ENCODE data around the gene NOXRED1. TPM values are rescaled to one million over a fixed set of nuclear protein-coding genes. Genes with fewer than 3 reads are reported as not detected.

The NOXRED1 gene
- total and polyA plus RNA-seq, 10 of the 15 experiments (the other 5 are each of a cell fraction or from before 2014, with no cell fraction given) = 0.06 to 0.62 (median 0.14) TPM

GRCh38 chr14:77469539-77469938 lies 46.2 kb upstream of the NOXRED1 start:
- ChIA-PET POLR2A (no interaction called here), SMC1A (ENCODE audit: uncharacterized antibody, unreplicated experiment) (interaction anchor here (2.8 kb wide), 1 partner anchor 10 kb away, joined by 12 read pairs; no protein-coding TSS in a partner anchor), CTCF (interaction anchor here (0.6 to 2.8 kb wide), 3 partner anchors 9 to 59 kb away, joined by 3 to 26 read pairs (median 3); no protein-coding TSS in a partner anchor), RAD21 (ENCODE audit: unreplicated experiment) (no interaction called here)
- Histone ChIP-seq H3K4me1 (ENCODE audit: control insufficient read depth, insufficient read depth, low read length) (no peaks in the 10 kb centered on the region), H3K27ac (ENCODE audit: control insufficient read depth, insufficient read depth) (no peak overlapping the region), H3K36me3 (ENCODE audit: control insufficient read depth in 2 of 2, insufficient read depth in 2 of 2, low read length in 1 of 2) (peaks cover 9 to 27% of the 10 kb centered on the region in 2 experiments), H3K4me2 (ENCODE audit: control insufficient read depth, insufficient read depth) (no peak overlapping the region), H4K20me1 (ENCODE audit: control insufficient read depth, insufficient read depth) (no peaks in the 10 kb centered on the region), H2AFZ (ENCODE audit: control insufficient read depth, low read depth, low read length) (no peak overlapping the region), H3K9me3 (replicated peaks; ENCODE audit: control insufficient read depth, insufficient read depth, low read length) (no peaks in the 10 kb centered on the region), H3K79me2 (ENCODE audit: control insufficient read depth, insufficient read depth, low read length) (no peaks in the 10 kb centered on the region), H3K4me3 (no peak overlapping the region), H3K27me3 (replicated peaks in 1 of 2; ENCODE audit: control insufficient read depth in 2 of 2, insufficient read depth in 2 of 2, low read length in 1 of 2) (no peaks in the 10 kb centered on the region), H3K9ac (ENCODE audit: control insufficient read depth, insufficient read depth, low read length) (no peak overlapping the region)
- ATAC-seq = no peak
- no peak for TF ChIP-seq SMARCA5 (IDR thresholded peaks at IDR 0.05)
- TF ChIP-seq BCLAF1 (IDR thresholded peaks at IDR 0.05) = no peak
- no peak for TF ChIP-seq IRF5 (IDR thresholded peaks at IDR 0.05; ENCODE audit: borderline replicate concordance)
- no peak for TF ChIP-seq ZZZ3 (IDR thresholded peaks at IDR 0.05; ENCODE audit: control insufficient read depth, insufficient read length, low read depth)
- no peak for TF ChIP-seq NR2F1 (conservative IDR thresholded peaks at IDR 0.05)
- TF ChIP-seq NFYB (IDR thresholded peaks at IDR 0.05; ENCODE audit: insufficient read depth, low read depth, low read length) = no peak
- no peak for TF ChIP-seq EZH2 (IDR thresholded peaks at IDR 0.05; ENCODE audit: borderline replicate concordance, control insufficient read depth, low read depth, low read length)
- no peak for TF ChIP-seq TCF7 (IDR thresholded peaks at IDR 0.05; ENCODE audit: borderline replicate concordance)
- TF ChIP-seq SMAD1 (IDR thresholded peaks at IDR 0.05; ENCODE audit: low read depth, partially characterized antibody) = no peak
- TF ChIP-seq NR2C1 (IDR thresholded peaks at IDR 0.05) = no peak
- no peak for TF ChIP-seq ETV6 (conservative IDR thresholded peaks at IDR 0.05 in 1 of 2, IDR thresholded peaks at IDR 0.05 in 1 of 2; ENCODE audit: borderline replicate concordance in 1 of 2, low read depth in 1 of 2)
- no peak for TF ChIP-seq KLF5 (IDR thresholded peaks at IDR 0.05; ENCODE audit: partially characterized antibody)
- TF ChIP-seq POLR2A (IDR thresholded peaks at IDR 0.05; ENCODE audit: low read depth, low read length) = no peak
- TF ChIP-seq SMAD5 (IDR thresholded peaks at IDR 0.05; ENCODE audit: low read depth) = no peak
- TF ChIP-seq WRNIP1 (IDR thresholded peaks at IDR 0.05; ENCODE audit: borderline replicate concordance, low read depth, low read length) = no peak
- no peak for DNase-seq (ENCODE audit: low read depth, low spot score)
- in situ Hi-C loops (cut with MboI) = no loop called here
- intact Hi-C loops (cut with micrococcal nuclease; ENCODE audit: unreplicated experiment) = no loop called here
- WGBS (ENCODE audit: insufficient coverage, insufficient replicate concordance, low lambda C conversion rate, missing lambda C conversion rate) = 100% methylated on average over 1 of the region's 1 CpG
- FAIRE-seq = no peak
- BruUV-seq (replicated peaks) = no TSS peak

Measured in GM12878 (cell line).